GM21528 (cell line): ENCODE measurements around the gene NBPF1.
"Not testable (repeated sequence)": the region's sequence is repeated elsewhere in the genome, so short reads cannot be mapped to it uniquely, and the experiment has no call there.

Experiments
- ATAC-seq: cut with Tn5 transposase; IDR thresholded peaks from one replicate; pipeline ENCODE4 v1.9.1; 2021; ENCODE audit warnings: mild to moderate bottlenecking, moderate library complexity; ENCODE audit not compliant: unreplicated experiment, low FRiP score

NBPF1 gene

DNA sequence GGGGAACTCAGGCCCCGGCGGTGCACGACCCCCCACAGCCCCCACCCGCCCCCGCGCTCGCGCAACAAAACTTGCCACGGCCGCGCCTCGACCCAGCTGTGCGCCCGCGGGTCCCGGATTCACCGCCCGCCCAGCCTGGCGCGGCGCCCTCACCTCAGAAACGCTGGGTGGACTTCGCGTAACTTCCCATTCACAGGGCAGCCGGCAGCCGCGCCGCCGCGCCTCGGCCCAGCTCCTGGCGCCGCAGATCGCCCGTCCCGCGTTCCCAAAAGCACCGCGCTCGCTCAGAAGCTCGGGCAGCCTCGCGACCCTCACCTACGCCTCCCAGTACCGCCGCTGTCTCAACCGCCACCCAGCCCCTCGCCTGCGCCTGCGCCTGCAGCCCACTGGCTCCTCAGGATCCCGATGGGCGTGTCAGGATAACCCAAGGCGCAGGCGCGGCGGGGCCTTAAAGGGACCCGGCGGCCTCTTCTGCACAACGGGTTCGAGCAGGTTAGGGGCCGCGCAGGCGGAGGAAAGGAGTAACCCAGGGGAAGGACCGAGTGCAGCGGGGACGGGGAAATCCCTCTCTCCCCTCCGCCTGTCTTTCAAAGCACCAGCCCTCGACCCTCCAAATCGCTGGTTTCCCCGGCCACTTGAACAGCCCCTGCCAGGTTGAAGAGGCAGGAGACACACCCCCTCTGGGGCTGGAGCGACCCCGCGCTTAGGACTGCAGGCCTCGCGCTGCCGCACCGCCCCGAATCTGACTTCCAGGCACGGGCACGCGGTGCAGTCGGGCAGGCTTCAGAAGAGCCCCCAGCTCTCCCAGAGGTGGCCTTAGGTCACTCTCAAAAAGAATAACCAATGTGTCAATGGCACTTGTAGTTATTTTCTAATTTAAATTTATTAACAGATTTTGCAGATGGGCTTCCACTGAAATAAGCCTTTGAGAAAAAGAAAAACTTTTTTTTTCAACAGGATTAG is at the start of gene NBPF1:
NBPF1 (minus strand) TSS at position 380 of the 963 bp plus-strand sequence.
- ATAC-seq: peak; percentile 88

- ATAC-seq: not testable (repeated sequence)
Measured at GRCh38 chr1:16658234-16658633, 44.9 kb upstream of the NBPF1 start.

DNA sequence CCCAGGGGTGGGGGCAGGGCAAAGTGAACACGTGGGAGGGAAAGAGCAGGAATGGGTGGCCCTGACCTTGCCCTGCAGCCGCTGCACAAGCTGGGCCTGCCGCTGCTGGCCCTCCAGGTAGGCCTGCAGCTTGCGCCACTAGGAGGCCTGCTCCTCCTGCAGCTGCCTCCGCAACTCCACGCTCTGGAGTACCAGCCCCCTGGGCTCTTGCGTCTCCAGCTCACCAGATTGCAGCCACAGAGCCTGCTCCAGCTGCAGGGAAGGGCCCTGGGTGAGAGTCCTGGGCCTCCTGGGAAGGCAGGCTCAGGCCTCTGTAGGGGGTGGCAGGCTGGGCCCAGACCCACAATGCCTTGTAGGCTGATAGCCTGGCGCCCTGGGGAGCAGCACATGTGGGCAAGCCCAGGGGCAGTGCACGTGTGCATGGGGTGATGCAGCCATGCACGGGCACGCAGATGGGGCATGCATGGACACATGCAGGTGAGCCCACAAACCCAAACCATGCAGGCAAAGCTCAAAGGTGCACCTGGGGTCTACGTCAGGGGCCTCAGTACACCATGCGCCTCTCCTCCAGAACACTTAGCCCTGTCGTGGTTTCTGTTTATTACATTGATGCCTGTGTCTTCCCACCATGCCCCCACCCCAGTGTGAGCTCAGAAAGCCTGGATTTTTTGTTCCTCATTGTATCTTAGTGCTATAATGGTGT is 43.8 kb upstream of the NBPF1 start:
- not testable (repeated sequence) for ATAC-seq

DNA sequence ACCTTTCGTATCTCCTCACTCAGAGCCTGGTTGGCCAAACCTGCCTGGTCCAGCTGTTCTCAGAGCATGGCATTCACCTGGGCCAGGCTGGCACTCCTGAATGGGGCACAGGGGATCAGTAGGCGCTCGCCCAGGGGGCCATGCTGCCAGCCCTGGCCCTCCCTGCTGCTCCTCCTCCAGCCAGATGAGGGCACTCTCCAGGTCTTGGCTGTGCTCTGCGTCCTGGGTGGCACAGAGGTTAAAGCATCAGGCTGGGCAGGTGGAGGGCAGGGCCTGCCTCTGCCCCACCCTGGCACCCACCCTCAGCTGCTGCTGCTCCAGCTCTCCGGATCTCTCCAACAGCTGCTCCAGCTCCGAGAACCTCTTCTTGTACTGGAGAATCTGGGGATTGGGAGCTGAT is 43.2 kb upstream of the NBPF1 start:
- not testable (repeated sequence) for ATAC-seq

GRCh38 chr1:16651560-16651959 is 38.2 kb upstream of the NBPF1 start:
- ATAC-seq: not testable (repeated sequence)

DNA sequence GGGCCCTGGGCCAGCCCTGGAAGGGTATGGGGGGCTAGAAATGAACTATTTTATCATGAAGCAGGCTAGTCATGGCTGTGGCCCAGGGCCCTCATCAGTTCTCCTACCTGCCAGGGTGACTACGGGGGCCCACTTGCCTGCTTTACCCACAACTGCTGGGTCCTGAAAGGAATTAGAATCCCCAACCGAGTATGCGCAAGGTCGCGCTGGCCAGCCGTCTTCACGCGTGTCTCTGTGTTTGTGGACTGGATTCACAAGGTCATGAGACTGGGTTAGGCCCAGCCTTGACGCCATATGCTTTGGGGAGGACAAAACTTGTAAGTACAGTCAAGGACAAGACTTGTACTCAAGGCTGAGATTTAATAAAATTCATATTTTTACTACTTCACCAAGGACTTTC is 36.6 kb upstream of the NBPF1 start:
- not testable (repeated sequence) for ATAC-seq

DNA sequence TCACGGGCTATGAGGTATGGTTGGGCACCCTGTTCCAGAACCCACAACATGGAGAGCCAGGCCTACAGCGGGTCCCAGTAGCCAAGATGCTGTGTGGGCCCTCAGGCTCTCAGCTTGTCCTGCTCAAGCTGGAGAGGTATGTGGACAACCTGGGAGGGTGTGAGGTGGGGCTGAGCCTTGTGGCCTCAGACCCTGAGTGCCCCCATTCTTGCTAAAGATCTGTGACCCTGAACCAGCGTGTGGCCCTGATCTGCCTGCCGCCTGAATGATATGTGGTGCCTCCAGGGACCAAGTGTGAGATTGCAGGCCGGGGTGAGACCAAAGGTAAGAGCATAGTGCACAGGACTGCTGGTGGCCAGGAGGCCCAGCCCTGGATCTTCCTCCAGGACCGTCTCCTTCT is 36.0 kb upstream of the NBPF1 start:
- not testable (repeated sequence) for ATAC-seq

DNA sequence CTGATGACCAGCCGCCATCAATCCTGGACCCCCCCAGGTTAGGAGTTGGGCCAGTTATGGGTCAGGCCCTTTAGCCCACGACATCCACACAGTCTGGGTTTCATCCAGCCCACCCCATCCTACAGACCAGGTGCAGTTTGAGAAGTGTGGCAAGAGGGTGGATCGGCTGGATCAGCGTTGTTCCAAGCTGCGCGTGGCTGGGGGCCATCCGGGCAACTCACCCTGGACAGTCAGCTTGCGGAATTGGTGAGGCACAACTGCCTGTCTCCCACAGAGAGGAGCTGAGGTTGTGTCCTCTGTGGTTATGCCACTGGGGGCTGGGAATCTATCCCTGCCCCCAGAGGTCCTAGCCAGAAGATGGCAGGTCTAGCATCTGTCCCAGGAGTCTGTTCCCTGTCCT is 35.4 kb upstream of the NBPF1 start:
- not testable (repeated sequence) for ATAC-seq

- not testable (repeated sequence) for ATAC-seq
Measured at GRCh38 chr1:16648250-16648649, 34.9 kb upstream of the NBPF1 start.

DNA sequence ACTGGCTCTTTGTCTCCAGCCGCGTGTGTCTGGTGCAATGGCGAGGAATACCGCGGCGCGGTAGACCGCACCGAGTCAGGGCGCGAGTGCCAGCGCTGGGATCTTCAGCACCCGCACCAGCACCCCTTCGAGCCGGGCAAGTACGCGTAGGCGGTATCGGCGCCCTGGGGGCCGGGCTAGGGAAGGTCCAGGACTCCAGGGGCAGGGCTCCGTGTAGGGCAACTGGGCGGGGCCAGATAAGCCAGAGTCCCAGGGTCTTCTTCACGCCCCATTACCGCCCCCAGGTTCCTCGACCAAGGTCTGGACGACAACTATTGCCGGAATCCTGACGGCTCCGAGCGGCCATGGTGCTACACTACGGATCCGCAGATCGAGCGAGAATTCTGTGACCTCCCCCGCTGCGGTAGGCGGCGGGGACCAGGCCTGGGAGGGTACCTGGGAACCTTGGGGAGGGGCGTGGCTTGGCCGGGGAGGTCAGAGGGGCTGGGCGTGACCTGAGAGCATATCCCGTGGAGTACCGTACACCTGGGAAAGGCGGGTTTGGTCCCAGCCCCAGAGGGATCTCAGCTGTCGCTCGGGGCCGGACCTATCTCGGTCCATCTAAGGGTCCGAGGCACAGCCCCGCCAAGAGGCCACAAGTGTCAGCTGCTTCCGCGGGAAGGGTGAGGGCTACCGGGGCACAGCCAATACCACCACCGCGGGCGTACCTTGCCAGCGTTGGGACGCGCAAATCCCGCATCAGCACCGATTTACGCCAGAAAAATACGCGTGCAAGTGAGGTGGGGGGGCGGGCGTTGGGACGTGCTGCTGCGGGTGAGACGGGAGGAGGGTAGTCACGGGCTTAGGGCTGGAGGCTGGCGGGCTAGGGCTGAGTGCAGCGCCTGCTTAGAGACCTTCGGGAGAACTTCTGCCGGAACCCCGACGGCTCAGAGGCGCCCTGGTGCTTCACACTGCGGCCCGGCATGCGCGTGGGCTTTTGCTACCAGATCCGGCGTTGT is 34.1 kb upstream of the NBPF1 start:
- not testable (repeated sequence) for ATAC-seq

DNA sequence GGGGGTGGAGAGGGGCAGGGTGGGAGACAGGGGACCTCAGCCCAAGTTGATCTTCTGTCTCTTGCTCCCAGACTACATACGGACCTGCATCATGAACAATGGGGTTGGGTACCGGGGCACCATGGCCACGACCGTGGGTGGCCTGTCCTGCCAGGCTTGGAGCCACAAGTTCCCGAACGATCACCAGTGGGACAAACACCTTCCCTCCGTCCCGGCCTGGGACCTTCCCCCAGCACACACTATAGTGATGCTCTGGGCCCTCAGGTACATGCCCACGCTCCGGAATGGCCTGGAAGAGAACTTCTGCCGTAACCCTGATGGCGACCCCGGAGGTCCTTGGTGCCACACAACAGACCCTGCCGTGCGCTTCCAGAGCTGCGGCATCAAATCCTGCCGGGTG is 33.4 kb upstream of the NBPF1 start:
- not testable (repeated sequence) for ATAC-seq

GRCh38 chr1:16646061-16646664 is 32.8 kb upstream of the NBPF1 start:
- ATAC-seq: not testable (repeated sequence)

- peak; percentile 2 for ATAC-seq
Measured at GRCh38 chr1:16645271-16646060, 32.1 kb upstream of the NBPF1 start.

GRCh38 chr1:16644482-16645270 is 31.3 kb upstream of the NBPF1 start:
- peak; percentile 78 for ATAC-seq

DNA sequence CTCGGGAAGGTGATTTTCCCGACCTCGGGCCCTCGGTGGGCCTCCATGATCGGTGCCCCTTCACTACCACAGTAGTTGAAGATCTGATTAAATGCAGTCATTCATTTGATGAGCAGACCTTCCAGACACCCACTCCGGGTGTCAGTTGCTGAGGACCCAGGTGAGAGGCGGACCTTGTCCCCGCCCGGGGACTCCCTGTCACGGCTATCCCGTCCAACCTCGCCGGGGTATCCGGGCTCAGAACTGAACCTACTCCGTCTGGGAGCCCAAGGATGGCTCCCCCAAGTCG is 30.8 kb upstream of the NBPF1 start:
- peak; percentile 35 for ATAC-seq

DNA sequence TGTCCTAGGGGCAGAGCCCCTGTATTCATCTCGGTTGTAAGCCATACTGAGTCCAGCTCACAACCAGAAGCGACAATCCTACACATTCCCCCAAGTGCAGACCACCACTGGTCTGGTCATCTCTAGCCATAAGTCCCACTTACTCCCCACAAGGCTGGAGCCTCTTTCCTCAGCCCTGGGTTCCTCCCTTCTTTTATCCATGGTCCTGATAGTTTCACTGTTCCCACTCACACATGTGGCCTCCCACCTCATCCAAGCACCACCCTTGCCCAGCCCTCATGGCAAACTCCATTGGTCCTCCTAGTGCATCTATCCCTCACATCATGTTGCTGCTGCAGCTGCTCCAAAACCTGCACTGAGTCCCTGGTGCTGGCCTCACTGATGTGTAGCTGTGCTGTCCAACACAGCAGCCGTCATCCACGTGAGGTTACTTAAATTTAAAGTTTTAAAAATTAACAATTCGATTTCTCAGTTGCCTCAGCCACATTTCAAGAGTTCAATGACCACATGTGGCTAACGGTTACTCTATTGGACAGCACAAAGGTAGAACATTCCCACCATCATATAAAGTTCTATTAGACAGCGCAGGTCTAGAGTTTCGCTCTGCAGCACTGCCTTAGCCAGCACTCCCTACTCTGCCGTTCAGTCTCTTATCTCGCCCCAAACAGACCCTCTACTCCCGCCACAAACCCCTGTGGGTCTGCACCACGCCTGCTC is 30.3 kb upstream of the NBPF1 start:
- ATAC-seq: peak; percentile 4

DNA sequence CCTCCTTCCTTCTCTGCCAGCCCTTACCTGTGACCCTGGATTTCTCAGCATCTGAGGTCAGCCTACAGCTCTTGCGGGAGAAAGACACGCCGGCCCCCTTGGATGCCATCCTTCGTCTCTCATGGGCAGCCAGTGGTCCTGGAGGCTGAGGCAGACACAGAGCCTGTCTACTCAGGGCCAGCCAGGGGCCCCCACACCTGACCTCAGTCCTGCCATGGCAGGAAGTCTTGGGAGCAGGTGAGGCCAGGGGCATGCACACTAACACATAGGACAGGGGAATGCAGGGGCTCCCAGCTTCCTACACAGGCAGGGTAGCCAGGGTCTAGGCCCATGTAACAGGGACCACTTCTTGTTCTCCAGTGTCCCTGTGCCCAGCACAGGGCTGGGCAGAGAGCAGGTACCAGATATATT is 29.6 kb upstream of the NBPF1 start:
- not testable (repeated sequence) for ATAC-seq
